ENCODE measurements around the gene PRPF6. TPM values are rescaled to one million over a fixed set of nuclear protein-coding genes. Genes with fewer than 3 reads are reported as not detected.

PRPF6 gene
- total and polyA plus RNA-seq, 2 of the 13 experiments (the other 11 are each of a cell fraction or from before 2014, with no cell fraction given), result 63.7 to 101 TPM

DNA sequence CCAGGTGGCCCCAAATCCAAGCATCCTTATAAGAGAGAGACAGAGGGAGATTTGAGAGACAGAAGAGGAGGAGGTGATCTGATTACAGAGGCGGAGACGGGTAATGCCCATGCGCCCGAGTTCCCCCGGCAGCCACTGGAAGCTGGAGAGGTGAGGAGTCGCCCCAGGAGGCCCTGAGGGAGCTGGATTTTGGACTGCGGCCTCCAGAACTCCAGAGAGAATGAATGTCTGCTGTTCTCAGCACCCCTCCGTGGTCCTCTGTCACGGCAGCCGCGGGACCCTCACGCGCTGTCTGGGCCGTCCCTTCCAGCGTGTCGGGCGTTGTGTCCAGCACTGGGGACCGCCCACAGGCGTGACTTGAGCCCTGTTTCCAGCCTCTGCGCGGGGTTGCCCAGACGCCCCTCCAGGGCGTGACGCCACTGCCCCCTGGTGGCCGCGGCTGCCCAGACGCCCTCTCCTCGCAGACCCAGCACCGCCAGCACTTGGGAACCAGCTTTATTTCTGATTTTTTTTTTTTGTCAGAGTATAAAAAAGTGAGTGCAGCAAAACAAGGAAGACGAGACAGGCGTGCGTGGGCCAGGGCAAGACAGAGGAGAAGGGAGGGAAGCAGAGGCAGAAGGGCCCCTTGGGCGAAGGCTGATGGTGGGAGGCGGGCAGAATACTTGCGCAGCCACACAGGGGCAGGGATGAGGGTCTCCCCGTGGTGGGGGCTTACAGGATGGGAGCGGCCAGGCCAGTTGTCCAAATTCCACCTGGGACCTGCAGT lies 7.1 kb upstream of the PRPF6 start (continued):
- TF ChIP-seq, protein P1, sequence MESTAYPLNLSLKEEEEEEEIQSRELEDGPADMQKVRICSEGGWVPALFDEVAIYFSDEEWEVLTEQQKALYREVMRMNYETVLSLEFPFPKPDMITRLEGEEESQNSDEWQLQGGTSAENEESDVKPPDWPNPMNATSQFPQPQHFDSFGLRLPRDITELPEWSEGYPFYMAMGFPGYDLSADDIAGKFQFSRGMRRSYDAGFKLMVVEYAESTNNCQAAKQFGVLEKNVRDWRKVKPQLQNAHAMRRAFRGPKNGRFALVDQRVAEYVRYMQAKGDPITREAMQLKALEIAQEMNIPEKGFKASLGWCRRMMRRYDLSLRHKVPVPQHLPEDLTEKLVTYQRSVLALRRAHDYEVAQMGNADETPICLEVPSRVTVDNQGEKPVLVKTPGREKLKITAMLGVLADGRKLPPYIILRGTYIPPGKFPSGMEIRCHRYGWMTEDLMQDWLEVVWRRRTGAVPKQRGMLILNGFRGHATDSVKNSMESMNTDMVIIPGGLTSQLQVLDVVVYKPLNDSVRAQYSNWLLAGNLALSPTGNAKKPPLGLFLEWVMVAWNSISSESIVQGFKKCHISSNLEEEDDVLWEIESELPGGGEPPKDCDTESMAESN (CRISPR knock-in tag; conservative IDR thresholded peaks at IDR 0.05), result peak; percentile 95
- no peak for TF ChIP-seq ZUFSP (CRISPR knock-in tag; IDR thresholded peaks at IDR 0.05; ENCODE audit: borderline replicate concordance)
- TF ChIP-seq HOXA5 (CRISPR knock-in tag; IDR thresholded peaks at IDR 0.05), result peak; percentile 91
- peak; percentile 96 for TF ChIP-seq ZNF792 (CRISPR knock-in tag; IDR thresholded peaks at IDR 0.05)

- H3K79me2 ChIP-seq (ENCODE audit: insufficient read depth, low read length), result no peaks in the 10 kb centered on the region
- FAIRE-seq (no peak), ATAC-seq (no peak), DNase-seq (ENCODE audit: low spot score) (no peak)
- 88% methylated on average over 19 of the region's 19 CpGs for WGBS (ENCODE audit: low lambda C conversion rate)
- H3K27ac ChIP-seq (ENCODE audit: extremely low read length, insufficient read depth, low read length), result no peak overlapping the region
- peaks cover 52% of the 10 kb centered on the region for H3K4me1 ChIP-seq (ENCODE audit: insufficient read depth, low read length)
- H3K4me2 ChIP-seq (ENCODE audit: low read depth, low read length), result no peak overlapping the region
- BruUV-seq (replicated peaks), result no TSS peak
- H3K36me3 ChIP-seq (replicated peaks in 1 of 2; ENCODE audit: control insufficient read depth in 1 of 2, insufficient read depth in 2 of 2, low read length in 2 of 2), result no peaks in the 10 kb centered on the region; a peak in 2 of 5 replicates
- intact Hi-C loops (cut with micrococcal nuclease; ENCODE audit: unreplicated experiment), result loop anchor here (5.0 kb wide), 1 partner anchor 437 kb away; the partner anchor contains the start of gene PTK6
- H3K9ac ChIP-seq (ENCODE audit: insufficient read depth, low read depth, low read length), result no peak overlapping the region
- no peaks in the 10 kb centered on the region; the same call in 1 of the 2 replicates for H4K20me1 ChIP-seq (ENCODE audit: insufficient read depth, low read length)
- in situ Hi-C loops (cut with HindIII; ENCODE audit: extremely low pct_ligation_motif_present, low pct_unique_long_range_greater_than_20kb), result loop anchor here (5.0 kb wide), 1 partner anchor 83 kb away; no protein-coding TSS in a partner anchor
- H2AFZ ChIP-seq (ENCODE audit: low read length), result no peak overlapping the region
- no peak overlapping the region for H3K4me3 ChIP-seq (replicated peaks in 1 of 3; ENCODE audit: insufficient read depth in 1 of 3, low read depth in 2 of 3, low read length in 3 of 3)
- ChIA-PET POLR2A (interaction anchor here (0.8 to 2.7 kb wide), 11 partner anchors 17 to 437 kb away, joined by 3 to 17 read pairs (median 4); partner anchors contain the start of genes HELZ2, PTK6, TPD52L2 and UCKL1), CTCF (ENCODE audit: low intra/inter-chr PET ratio, low total read pairs) (interaction anchor here (1.1 to 2.4 kb wide), 9 partner anchors 19 to 437 kb away, joined by 3 to 18 read pairs (median 5); partner anchors contain the start of genes ARFRP1 and ZGPAT)
- H3K27me3 ChIP-seq (ENCODE audit: control insufficient read depth in 1 of 2, insufficient read depth in 2 of 2, low read length in 2 of 2), result no peaks in the 10 kb centered on the region; a peak in 1 of 5 replicates
- H3K9me3 ChIP-seq (ENCODE audit: low read length), result no peaks in the 10 kb centered on the region
- TF ChIP-seq ZNF792 (CRISPR knock-in tag; IDR thresholded peaks at IDR 0.05) (no peak), ZFP82 (CRISPR knock-in tag; IDR thresholded peaks at IDR 0.05; ENCODE audit: borderline replicate concordance) (no peak), SP4 (CRISPR knock-in tag; IDR thresholded peaks at IDR 0.05) (0 out of 2 replicates have a peak, but pooled peaks have one; percentile 46), EEA1 (CRISPR knock-in tag; IDR thresholded peaks at IDR 0.05; ENCODE audit: borderline replicate concordance) (no peak), AGO2 (optimal IDR thresholded peaks at IDR 0.05; ENCODE audit: low read depth, low read length) (peak; percentile 12), ZNF776 (CRISPR knock-in tag; IDR thresholded peaks at IDR 0.05) (0 out of 2 replicates have a peak, but pooled peaks have one; percentile 1), ZNF282 (IDR thresholded peaks at IDR 0.05; ENCODE audit: partially characterized antibody) (no peak), ZNF577 (CRISPR knock-in tag; IDR thresholded peaks at IDR 0.05; ENCODE audit: borderline replicate concordance, low read depth) (no peak), ZFY (CRISPR knock-in tag; IDR thresholded peaks at IDR 0.05) (0 out of 2 replicates have a peak, but pooled peaks have one; percentile 2)
- TF ChIP-seq, protein P2, sequence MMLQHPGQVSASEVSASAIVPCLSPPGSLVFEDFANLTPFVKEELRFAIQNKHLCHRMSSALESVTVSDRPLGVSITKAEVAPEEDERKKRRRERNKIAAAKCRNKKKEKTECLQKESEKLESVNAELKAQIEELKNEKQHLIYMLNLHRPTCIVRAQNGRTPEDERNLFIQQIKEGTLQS (CRISPR knock-in tag; IDR thresholded peaks at IDR 0.05), result 0 out of 2 replicates have a peak, but pooled peaks have one; percentile 0
- TF ChIP-seq, protein P3, sequence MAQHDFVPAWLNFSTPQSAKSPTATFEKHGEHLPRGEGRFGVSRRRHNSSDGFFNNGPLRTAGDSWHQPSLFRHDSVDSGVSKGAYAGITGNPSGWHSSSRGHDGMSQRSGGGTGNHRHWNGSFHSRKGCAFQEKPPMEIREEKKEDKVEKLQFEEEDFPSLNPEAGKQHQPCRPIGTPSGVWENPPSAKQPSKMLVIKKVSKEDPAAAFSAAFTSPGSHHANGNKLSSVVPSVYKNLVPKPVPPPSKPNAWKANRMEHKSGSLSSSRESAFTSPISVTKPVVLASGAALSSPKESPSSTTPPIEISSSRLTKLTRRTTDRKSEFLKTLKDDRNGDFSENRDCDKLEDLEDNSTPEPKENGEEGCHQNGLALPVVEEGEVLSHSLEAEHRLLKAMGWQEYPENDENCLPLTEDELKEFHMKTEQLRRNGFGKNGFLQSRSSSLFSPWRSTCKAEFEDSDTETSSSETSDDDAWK (CRISPR knock-in tag; IDR thresholded peaks at IDR 0.05), result no peak
These were observed 6.3 kb upstream of the PRPF6 start for GRCh38 chr20:63974402-63975200.

Data from HepG2 (cell line).